Caco-2 (cell line): ENCODE results near the gene PTMA. TPM values are rescaled to one million over a fixed set of nuclear protein-coding genes. Genes with fewer than 3 reads are reported as not detected.

Source experiments
- BruUV-seq: library from RNA; stranded (reverse); fragments of 400-500 nt; replicated peaks from 2 replicates; lab custom pipeline; 2021; lab: Mats Ljungman, UMichigan
- CTCF ChIA-PET: fragments of 300-600 bp; sonication (Branson Sonifier 250); formaldehyde crosslinking; loops from one replicate; lab custom pipeline; 2022; ENCODE audit warnings: antibody characterized with exemption; lab: Charles Lee
- POLR2A ChIA-PET: fragments of 300-600 bp; sonication (Branson Sonifier 250); formaldehyde crosslinking; loops from one replicate; lab custom pipeline; 2022; ENCODE audit warnings: antibody characterized with exemption; lab: Charles Lee
- DNase-seq, 2 experiments: peaks; one replicate each; pipeline versions ENCODE4 v3.0.0 to v3.0.0-alpha.2; 2020 to 2022
- H3K27me3 ChIP-seq: replicated peaks from 2 replicates; pipeline ENCODE4 v1.6.0; 2011; ENCODE audit warnings: low read length; ENCODE audit not compliant: control insufficient read depth, insufficient read depth
- H3K36me3 ChIP-seq: 2 replicates; pipeline ENCODE4 v1.5.1; 2011; ENCODE audit warnings: low read length; ENCODE audit not compliant: control insufficient read depth, insufficient read depth
- H3K4me1 ChIP-seq: fragments of 250-450 bp; sonication (Bioruptor Pico); 2 replicates; pipeline ENCODE4 v1.5.1; 2020; ENCODE audit warnings: mild to moderate bottlenecking
- H3K4me3 ChIP-seq: 2 replicates; pipeline ENCODE4 v1.5.1; 2011; ENCODE audit warnings: low read depth, mild to moderate bottlenecking, control low read depth, low read length
- H3K9me3 ChIP-seq: fragments of 250-450 bp; sonication (Bioruptor Pico); 2 replicates; pipeline ENCODE4 v1.5.1; 2020; ENCODE audit warnings: mild to moderate bottlenecking, moderate library complexity
- H3K27ac Mint-ChIP-seq: one replicate; pipeline ENCODE4 v1.8.0; 2022; ENCODE audit warnings: mixed read lengths; ENCODE audit not compliant: unreplicated experiment
- H3K27me3 Mint-ChIP-seq: one replicate; pipeline ENCODE4 v1.8.0; 2022; ENCODE audit warnings: mixed read lengths; ENCODE audit not compliant: insufficient read depth, unreplicated experiment
- H3K36me3 Mint-ChIP-seq: one replicate; pipeline ENCODE4 v1.8.0; 2022; ENCODE audit warnings: mild to moderate bottlenecking, mixed read lengths; ENCODE audit not compliant: insufficient read depth, unreplicated experiment
- H3K4me1 Mint-ChIP-seq: one replicate; pipeline ENCODE4 v1.8.0; 2022; ENCODE audit warnings: low read depth, mixed read lengths; ENCODE audit not compliant: unreplicated experiment
- H3K4me3 Mint-ChIP-seq: one replicate; pipeline ENCODE4 v1.8.0; 2022; ENCODE audit warnings: mild to moderate bottlenecking, moderate library complexity, mixed read lengths; ENCODE audit not compliant: unreplicated experiment
- H3K9me3 Mint-ChIP-seq: one replicate; pipeline ENCODE4 v1.8.0; 2022; ENCODE audit warnings: mixed read lengths; ENCODE audit not compliant: unreplicated experiment
- intact Hi-C: fragments of 100-400 bp; cut with micrococcal nuclease; formaldehyde crosslinking; loops from one replicate; pipeline ENCODE4 v1.10.0; 2022; ENCODE audit not compliant: unreplicated experiment
- total RNA-seq: library from RNA; stranded (reverse); gene quantifications from 2 replicates; pipeline ENCODE4 v1.2.3, GENCODE V29; 2022
- TF ChIP-seq, protein P1 (sequence below), 2 experiments: fragments of 200-600 bp in 1 of 2; IDR thresholded peaks; 1 replicate in 1 of 2; 2 replicates in 1 of 2; pipeline versions ENCODE4 v1.5.1 to v1.8.0; 2011 to 2022; ENCODE audit warnings: antibody characterized with exemption in 1 of 2, control low read depth in 1 of 2, inconsistent platforms in 1 of 2, low read depth in 1 of 2, low read length in 1 of 2, mild to moderate bottlenecking in 1 of 2, moderate library complexity in 1 of 2; ENCODE audit not compliant: insufficient read depth in 1 of 2, severe bottlenecking in 1 of 2, unreplicated experiment in 1 of 2

The PTMA gene
- total RNA-seq, 1 experiment from 2014 or later, result 669 TPM

DNA sequence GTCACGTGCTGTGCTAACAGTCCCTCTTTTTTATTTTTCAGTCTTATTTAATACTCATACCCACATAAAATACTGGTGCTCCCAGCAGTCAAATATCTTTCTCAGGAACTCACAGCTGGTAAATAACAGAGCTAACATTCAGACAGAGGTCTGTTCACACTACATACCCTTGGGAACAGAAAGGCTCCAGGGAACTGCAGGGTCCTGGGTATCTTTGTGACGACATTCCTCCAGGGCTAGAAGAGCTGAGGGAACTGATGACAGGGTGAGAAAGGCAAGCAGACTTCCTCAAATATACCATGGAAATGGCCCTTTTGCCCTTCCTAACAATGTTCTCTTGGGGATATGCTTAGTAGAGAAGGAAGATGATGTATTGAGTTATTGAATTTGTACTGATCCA lies 53.4 kb downstream of the PTMA start:
- no peak for DNase-seq
- Histone ChIP-seq H3K9me3 (no peaks in the 10 kb centered on the region), H3K36me3 (no peaks in the 10 kb centered on the region), H3K4me1 (no peaks in the 10 kb centered on the region), H3K27me3 (no peaks in the 10 kb centered on the region), H3K4me3 (no peak overlapping the region)
- no TSS peak for BruUV-seq
- TF ChIP-seq, protein P1, sequence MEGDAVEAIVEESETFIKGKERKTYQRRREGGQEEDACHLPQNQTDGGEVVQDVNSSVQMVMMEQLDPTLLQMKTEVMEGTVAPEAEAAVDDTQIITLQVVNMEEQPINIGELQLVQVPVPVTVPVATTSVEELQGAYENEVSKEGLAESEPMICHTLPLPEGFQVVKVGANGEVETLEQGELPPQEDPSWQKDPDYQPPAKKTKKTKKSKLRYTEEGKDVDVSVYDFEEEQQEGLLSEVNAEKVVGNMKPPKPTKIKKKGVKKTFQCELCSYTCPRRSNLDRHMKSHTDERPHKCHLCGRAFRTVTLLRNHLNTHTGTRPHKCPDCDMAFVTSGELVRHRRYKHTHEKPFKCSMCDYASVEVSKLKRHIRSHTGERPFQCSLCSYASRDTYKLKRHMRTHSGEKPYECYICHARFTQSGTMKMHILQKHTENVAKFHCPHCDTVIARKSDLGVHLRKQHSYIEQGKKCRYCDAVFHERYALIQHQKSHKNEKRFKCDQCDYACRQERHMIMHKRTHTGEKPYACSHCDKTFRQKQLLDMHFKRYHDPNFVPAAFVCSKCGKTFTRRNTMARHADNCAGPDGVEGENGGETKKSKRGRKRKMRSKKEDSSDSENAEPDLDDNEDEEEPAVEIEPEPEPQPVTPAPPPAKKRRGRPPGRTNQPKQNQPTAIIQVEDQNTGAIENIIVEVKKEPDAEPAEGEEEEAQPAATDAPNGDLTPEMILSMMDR (IDR thresholded peaks at IDR 0.05; ENCODE audit: insufficient read depth in 1 of 2, low read depth in 1 of 2, low read length in 1 of 2, severe bottlenecking in 1 of 2, unreplicated experiment in 1 of 2), result no peak
- Mint-ChIP-seq H3K4me1 (no peaks in the 10 kb centered on the region), H3K36me3 (no peaks in the 10 kb centered on the region), H3K27me3 (no peaks in the 10 kb centered on the region), H3K4me3 (no peak overlapping the region), H3K9me3 (no peaks in the 10 kb centered on the region), H3K27ac (no peak overlapping the region)
- CTCF ChIA-PET, result interaction anchor here (0.9 kb wide), 1 partner anchor 18 kb away, joined by 4 read pairs; no protein-coding TSS in a partner anchor
- intact Hi-C loops, result no loop called here
- POLR2A ChIA-PET, result no interaction called here

Other genes starting within 250 kb of the PTMA start
- 608 and 612 TPM in 2 replicates for gene NCL, start 244.0 kb upstream of the PTMA start, total RNA-seq
- gene NMUR1, start 178.1 kb upstream of the PTMA start, total RNA-seq, result not detected in 2 replicates
- gene TEX44, start 115.7 kb upstream of the PTMA start, total RNA-seq, result not detected in 2 replicates
- gene PDE6D, start 72.8 kb downstream of the PTMA start, total RNA-seq, result 8.1 and 9.1 TPM in 2 replicates
- gene COPS7B, start 77.9 kb downstream of the PTMA start, total RNA-seq, result 32.8 and 35.9 TPM in 2 replicates
- gene NPPC, start 217.9 kb downstream of the PTMA start, total RNA-seq, result not detected in 2 replicates